Measurements from ENCODE around the gene TRIO. TPM values are rescaled to one million over a fixed set of nuclear protein-coding genes. Genes with fewer than 3 reads are reported as not detected.

The TRIO gene
- total RNA-seq, 1 experiment from 2014 or later = 211 TPM

DNA sequence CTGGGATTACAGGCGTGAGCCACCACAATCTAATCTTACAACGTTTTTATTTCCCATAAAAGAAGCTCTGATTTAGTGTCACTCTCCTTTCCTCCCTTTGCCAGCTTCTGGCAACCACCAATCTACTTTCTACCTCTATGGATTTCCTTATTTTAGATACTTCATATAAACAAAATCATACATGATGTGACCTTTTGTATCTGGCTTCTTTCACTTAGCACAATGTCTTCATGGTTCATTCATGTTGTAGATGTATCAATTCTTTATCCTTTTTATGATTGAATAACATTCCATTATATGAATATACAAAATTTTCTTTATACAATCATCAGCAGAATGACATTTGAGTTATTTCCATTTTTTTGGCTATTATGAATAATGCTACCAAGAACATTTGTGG, 9.7 kb upstream of the TRIO start:
- Histone ChIP-seq H3K9ac (ENCODE audit: low read length) (no peak overlapping the region), H3K9me3 (ENCODE audit: low read length) (no peaks in the 10 kb centered on the region), H3K4me3 (ENCODE audit: low read length) (no peak overlapping the region), H3K27me3 (ENCODE audit: low read length) (no peaks in the 10 kb centered on the region), H3K4me2 (ENCODE audit: low read length) (no peak overlapping the region), H3F3A (ENCODE audit: low read length, unreplicated experiment) (no peaks in the 10 kb centered on the region), H3K4me1 (ENCODE audit: insufficient read depth, low read length) (no peaks in the 10 kb centered on the region), H4K20me1 (ENCODE audit: low read length) (no peaks in the 10 kb centered on the region), H3K36me3 (ENCODE audit: low read depth, low read length) (no peaks in the 10 kb centered on the region), H3K9me2 (replicated peaks; ENCODE audit: low read length) (no peaks in the 10 kb centered on the region), H2AFZ (ENCODE audit: low read length) (no peak overlapping the region), H3K27ac (ENCODE audit: low read length) (no peak overlapping the region), H3K79me2 (ENCODE audit: low read length) (no peaks in the 10 kb centered on the region)
- TF ChIP-seq, protein P1, sequence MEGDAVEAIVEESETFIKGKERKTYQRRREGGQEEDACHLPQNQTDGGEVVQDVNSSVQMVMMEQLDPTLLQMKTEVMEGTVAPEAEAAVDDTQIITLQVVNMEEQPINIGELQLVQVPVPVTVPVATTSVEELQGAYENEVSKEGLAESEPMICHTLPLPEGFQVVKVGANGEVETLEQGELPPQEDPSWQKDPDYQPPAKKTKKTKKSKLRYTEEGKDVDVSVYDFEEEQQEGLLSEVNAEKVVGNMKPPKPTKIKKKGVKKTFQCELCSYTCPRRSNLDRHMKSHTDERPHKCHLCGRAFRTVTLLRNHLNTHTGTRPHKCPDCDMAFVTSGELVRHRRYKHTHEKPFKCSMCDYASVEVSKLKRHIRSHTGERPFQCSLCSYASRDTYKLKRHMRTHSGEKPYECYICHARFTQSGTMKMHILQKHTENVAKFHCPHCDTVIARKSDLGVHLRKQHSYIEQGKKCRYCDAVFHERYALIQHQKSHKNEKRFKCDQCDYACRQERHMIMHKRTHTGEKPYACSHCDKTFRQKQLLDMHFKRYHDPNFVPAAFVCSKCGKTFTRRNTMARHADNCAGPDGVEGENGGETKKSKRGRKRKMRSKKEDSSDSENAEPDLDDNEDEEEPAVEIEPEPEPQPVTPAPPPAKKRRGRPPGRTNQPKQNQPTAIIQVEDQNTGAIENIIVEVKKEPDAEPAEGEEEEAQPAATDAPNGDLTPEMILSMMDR (conservative IDR thresholded peaks at IDR 0.05; ENCODE audit: low read depth, low read length) = no peak
- TF ChIP-seq EZH2phosphoT487 (IDR thresholded peaks at IDR 0.05; ENCODE audit: borderline replicate concordance, low read length) (no peak), EZH2 (IDR thresholded peaks at IDR 0.05; ENCODE audit: low read length, unreplicated experiment) (no peak)
- CTCF ChIA-PET = no interaction called here
- BruUV-seq (replicated peaks) = no TSS peak
- ATAC-seq (no peak), DNase-seq (no peak)
- POLR2A ChIA-PET (ENCODE audit: unreplicated experiment) = no interaction called here
- intact Hi-C loops (cut with micrococcal nuclease) = no loop called here

DNA sequence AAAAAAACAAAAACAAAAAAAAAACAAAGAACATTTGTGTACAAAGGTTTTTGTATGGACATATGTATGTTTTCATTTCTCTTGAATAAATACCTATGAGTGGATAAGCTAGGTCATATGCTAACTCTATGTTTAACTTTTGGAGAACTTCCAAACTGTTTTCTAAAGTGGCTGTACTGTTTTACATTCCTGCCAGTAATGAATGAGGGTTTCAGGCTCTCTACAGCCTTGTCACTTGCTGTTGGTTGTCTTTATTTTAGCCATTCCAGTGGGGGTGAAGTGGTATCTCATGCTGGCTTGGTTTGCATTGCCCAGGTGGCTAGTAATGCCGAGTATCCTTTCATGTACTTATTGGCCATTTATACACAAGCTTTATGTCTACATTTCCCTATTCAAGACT, 9.1 kb upstream of the TRIO start:
- no peak overlapping the region for H3K4me3 ChIP-seq (ENCODE audit: low read length)
- DNase-seq = no peak
- H3K9me2 ChIP-seq (replicated peaks; ENCODE audit: low read length) = no peaks in the 10 kb centered on the region
- no peak overlapping the region for H3K27ac ChIP-seq (ENCODE audit: low read length)
- H4K20me1 ChIP-seq (ENCODE audit: low read length) = no peaks in the 10 kb centered on the region
- ChIA-PET CTCF (no interaction called here), POLR2A (ENCODE audit: unreplicated experiment) (interaction anchor here (0.6 kb wide), 1 partner anchor 603 kb away, joined by 10 read pairs; no protein-coding TSS in a partner anchor)
- no peaks in the 10 kb centered on the region for H3K27me3 ChIP-seq (ENCODE audit: low read length)
- no peak overlapping the region for H2AFZ ChIP-seq (ENCODE audit: low read length)
- H3K9ac ChIP-seq (ENCODE audit: low read length) = no peak overlapping the region
- intact Hi-C loops (cut with micrococcal nuclease) = no loop called here
- H3K79me2 ChIP-seq (ENCODE audit: low read length) = no peaks in the 10 kb centered on the region
- H3K4me1 ChIP-seq (ENCODE audit: insufficient read depth, low read length) = no peaks in the 10 kb centered on the region
- ATAC-seq = no peak
- no peaks in the 10 kb centered on the region for H3F3A ChIP-seq (ENCODE audit: low read length, unreplicated experiment)
- TF ChIP-seq EZH2 (IDR thresholded peaks at IDR 0.05; ENCODE audit: low read length, unreplicated experiment) (no peak), EZH2phosphoT487 (IDR thresholded peaks at IDR 0.05; ENCODE audit: borderline replicate concordance, low read length) (no peak)
- TF ChIP-seq, protein P1 (conservative IDR thresholded peaks at IDR 0.05; ENCODE audit: low read depth, low read length) = no peak
- no TSS peak for BruUV-seq (replicated peaks)
- H3K9me3 ChIP-seq (ENCODE audit: low read length) = no peaks in the 10 kb centered on the region
- H3K36me3 ChIP-seq (ENCODE audit: low read depth, low read length) = no peaks in the 10 kb centered on the region
- no peak overlapping the region for H3K4me2 ChIP-seq (ENCODE audit: low read length)

DNA sequence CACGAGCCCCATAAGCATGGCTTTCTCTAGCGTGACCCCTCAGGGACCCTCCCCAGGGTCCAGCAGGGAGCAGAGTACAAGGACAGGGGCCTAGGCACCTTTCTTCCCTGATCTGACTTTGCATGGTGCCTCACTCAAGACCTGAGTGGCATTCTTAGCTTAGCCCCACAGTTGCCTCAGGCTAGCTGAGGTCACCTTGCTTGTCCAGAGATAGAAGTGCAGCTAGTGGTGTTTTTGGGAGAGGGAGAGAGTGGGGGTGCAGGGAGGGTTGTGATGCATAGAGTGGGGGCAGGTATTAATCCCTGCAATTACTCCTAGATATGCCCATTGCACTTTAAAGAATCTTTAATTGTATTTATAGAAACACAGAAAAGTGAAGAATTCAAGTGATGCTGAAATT, 8.4 kb upstream of the TRIO start:
- Histone ChIP-seq H3K27me3 (ENCODE audit: low read length) (no peaks in the 10 kb centered on the region), H2AFZ (ENCODE audit: low read length) (no peak overlapping the region), H3K79me2 (ENCODE audit: low read length) (no peaks in the 10 kb centered on the region), H3K9me2 (replicated peaks; ENCODE audit: low read length) (no peaks in the 10 kb centered on the region), H3K4me3 (ENCODE audit: low read length) (no peak overlapping the region), H3K9me3 (ENCODE audit: low read length) (no peaks in the 10 kb centered on the region), H3K9ac (ENCODE audit: low read length) (no peak overlapping the region), H3K27ac (ENCODE audit: low read length) (no peak overlapping the region), H3K4me2 (ENCODE audit: low read length) (no peak overlapping the region), H3K36me3 (ENCODE audit: low read depth, low read length) (no peaks in the 10 kb centered on the region), H3F3A (ENCODE audit: low read length, unreplicated experiment) (no peaks in the 10 kb centered on the region), H4K20me1 (ENCODE audit: low read length) (no peaks in the 10 kb centered on the region), H3K4me1 (ENCODE audit: insufficient read depth, low read length) (no peaks in the 10 kb centered on the region)
- CTCF ChIA-PET = no interaction called here
- POLR2A ChIA-PET (ENCODE audit: unreplicated experiment) = interaction anchor here (0.5 kb wide), 1 partner anchor 29 kb away, joined by 8 read pairs; no protein-coding TSS in a partner anchor
- TF ChIP-seq EZH2 (IDR thresholded peaks at IDR 0.05; ENCODE audit: low read length, unreplicated experiment) (no peak), EZH2phosphoT487 (IDR thresholded peaks at IDR 0.05; ENCODE audit: borderline replicate concordance, low read length) (no peak)
- TF ChIP-seq, protein P1 (conservative IDR thresholded peaks at IDR 0.05; ENCODE audit: low read depth, low read length) = no peak
- ATAC-seq = no peak
- no TSS peak for BruUV-seq (replicated peaks)
- DNase-seq = no peak
- intact Hi-C loops (cut with micrococcal nuclease) = no loop called here
